Liver (tissue), 9 donors: ENCODE data around the gene RELA. TPM values are rescaled to one million over a fixed set of nuclear protein-coding genes. Genes with fewer than 3 reads are reported as not detected.

Experiments used
- DNase-seq: peaks from one replicate; pipeline ENCODE4 v3.0.0-alpha.2; 2017; ENCODE audit warnings: low spot score
- H3K27ac ChIP-seq, 2 donors: one replicate each; pipeline ENCODE4 v1.7.0; 2013; ENCODE audit warnings: inconsistent platforms in 2 of 2, low read length in 2 of 2, control low read depth in 1 of 2, low read depth in 1 of 2, mild to moderate bottlenecking in 1 of 2
- H3K27me3 ChIP-seq, 4 donors: one replicate each; pipeline versions ENCODE4 v1.6.1 to v1.7.0; 2013; ENCODE audit warnings: low read length in 3 of 4, inconsistent platforms in 1 of 4, mild to moderate bottlenecking in 1 of 4, moderate library complexity in 1 of 4; ENCODE audit not compliant: control insufficient read depth in 4 of 4, insufficient read depth in 4 of 4
- H3K36me3 ChIP-seq, 4 donors: one replicate each; pipeline versions ENCODE4 v1.6.1 to v1.7.0; 2013; ENCODE audit warnings: low read length in 3 of 4, mild to moderate bottlenecking in 3 of 4, low read depth in 1 of 4, moderate library complexity in 1 of 4; ENCODE audit not compliant: control insufficient read depth in 4 of 4, insufficient read depth in 3 of 4
- H3K4me1 ChIP-seq, 4 donors: one replicate each; pipeline versions ENCODE4 v1.6.1 to v1.7.0; 2013; ENCODE audit warnings: low read length in 3 of 4, mild to moderate bottlenecking in 3 of 4, moderate library complexity in 1 of 4; ENCODE audit not compliant: control insufficient read depth in 4 of 4, insufficient read depth in 4 of 4
- H3K4me3 ChIP-seq, 3 donors: one replicate each; pipeline versions ENCODE4 v1.6.1 to v1.7.0; 2013; ENCODE audit warnings: low read length in 3 of 3, control low read depth in 1 of 3, low read depth in 1 of 3, mild to moderate bottlenecking in 1 of 3
- H3K9ac ChIP-seq, 2 donors: one replicate each; pipeline ENCODE4 v1.7.0; 2013; ENCODE audit warnings: low read length in 2 of 2, mild to moderate bottlenecking in 2 of 2, moderate library complexity in 2 of 2, control low read depth in 1 of 2, low read depth in 1 of 2
- H3K9me3 ChIP-seq, 4 donors: one replicate each; pipeline versions ENCODE4 v1.6.1 to v1.7.0; 2013; ENCODE audit warnings: low read length in 3 of 4; ENCODE audit not compliant: control insufficient read depth in 4 of 4
- EGR1 ChIP-seq, 2 donors: IDR thresholded peaks; 2 replicates each; pipeline ENCODE4 v1.6.1; 2016 to 2018; ENCODE audit warnings: antibody characterized with exemption in 2 of 2, low read depth in 2 of 2
- FOXA2 ChIP-seq: IDR thresholded peaks from 2 replicates; pipeline ENCODE4 v1.6.1; 2016; ENCODE audit warnings: antibody characterized with exemption
- GABPA ChIP-seq, 2 donors: IDR thresholded peaks in 1 of 2; conservative IDR thresholded peaks in 1 of 2; 2 replicates each; pipeline ENCODE4 v1.6.1; 2016; ENCODE audit warnings: antibody characterized with exemption in 2 of 2, mild to moderate bottlenecking in 1 of 2, moderate library complexity in 1 of 2
- HNF4A ChIP-seq, 2 donors: conservative IDR thresholded peaks; 2 replicates each; pipeline ENCODE4 v1.6.1; 2016; ENCODE audit warnings: antibody characterized with exemption in 2 of 2, mild to moderate bottlenecking in 2 of 2
- HNF4G ChIP-seq: IDR thresholded peaks from 2 replicates; pipeline ENCODE4 v1.6.1; 2016; ENCODE audit warnings: antibody characterized with exemption
- JUND ChIP-seq, 2 donors: IDR thresholded peaks; 2 replicates each; pipeline ENCODE4 v1.6.1; 2016; ENCODE audit warnings: antibody characterized with exemption in 2 of 2
- MAX ChIP-seq: IDR thresholded peaks from 2 replicates; pipeline ENCODE4 v1.6.1; 2016; ENCODE audit warnings: antibody characterized with exemption
- NR2F2 ChIP-seq: IDR thresholded peaks from 2 replicates; pipeline ENCODE4 v1.6.1; 2016; ENCODE audit warnings: antibody characterized with exemption
- RAD21 ChIP-seq, 2 donors: IDR thresholded peaks; 2 replicates each; pipeline ENCODE4 v1.6.1; 2016; ENCODE audit warnings: antibody characterized with exemption in 2 of 2, mild to moderate bottlenecking in 2 of 2
- RXRA ChIP-seq, 2 donors: IDR thresholded peaks; 2 replicates each; pipeline ENCODE4 v1.6.1; 2017 to 2018; ENCODE audit warnings: antibody characterized with exemption in 2 of 2, mild to moderate bottlenecking in 1 of 2
- SP1 ChIP-seq: IDR thresholded peaks from 2 replicates; pipeline ENCODE4 v1.6.1; 2018; ENCODE audit warnings: antibody characterized with exemption, mild to moderate bottlenecking
- YY1 ChIP-seq: IDR thresholded peaks from 2 replicates; pipeline ENCODE4 v1.6.1; 2016; ENCODE audit warnings: antibody characterized with exemption, mild to moderate bottlenecking
- ZBTB33 ChIP-seq: IDR thresholded peaks from 2 replicates; pipeline ENCODE4 v1.6.1; 2016; ENCODE audit warnings: antibody characterized with exemption
- WGBS: extraction: QIAGEN DNeasy Blood & Tissue Kit; methylation state at CpG from one replicate; pipeline ENCODE4 v1.1.7; 2013; 5-methylcytosine and 5-hydroxymethylcytosine counted together
- polyA plus RNA-seq, 2 donors: library from polyadenylated mRNA; stranded (reverse) in 1 of 2; unstranded in 1 of 2; fragments of 200-250 nt in 1 of 2; fragments of >200 nt in 1 of 2; fragmentation: Nextera tagmentation in 1 of 2; extraction: Ambion mirVana in 1 of 2; gene quantifications; one replicate each; pipeline versions ENCODE4 v1.2.1 to v1.2.3, GENCODE V29; 2013 to 2015
- total RNA-seq, 2 donors: library from RNA; depleted of rRNA; stranded (reverse); fragments of >200 nt; gene quantifications; one replicate each; pipeline ENCODE4 v1.2.3, GENCODE V29; 2014
- TF ChIP-seq, protein P1 (sequence below): IDR thresholded peaks from 2 replicates; pipeline ENCODE4 v1.6.1; 2016; ENCODE audit warnings: antibody characterized with exemption, mild to moderate bottlenecking
- TF ChIP-seq, protein P2 (sequence below): IDR thresholded peaks from 2 replicates; pipeline ENCODE4 v1.6.1; 2016; ENCODE audit warnings: antibody characterized with exemption
- donor health status: healthy.
- donor health status: healthy.
- donor health status: healthy.
- donor health status: healthy.
- donor health status: healthy.

Gene RELA
- total and polyA plus RNA-seq, 4 donors: 11.1 to 30.7 (median 22.0) TPM

- WGBS: 63% methylated on average over 6 of the region's 6 CpGs
- Histone ChIP-seq H3K36me3 (peaks cover 0 to 4% (median 0%) of the 10 kb centered on the region in 4 donors), H3K27ac (no peak overlapping the region), H3K4me3 (no peak overlapping the region), H3K4me1 (peaks cover 3 to 25% (median 14%) of the 10 kb centered on the region in 4 donors), H3K9ac (no peak overlapping the region), H3K27me3 (no peaks in the 10 kb centered on the region), H3K9me3 (no peaks in the 10 kb centered on the region)
- no peak for TF ChIP-seq FOXA2
- TF ChIP-seq RAD21 (IDR thresholded peaks at IDR 0.05): no peak
- TF ChIP-seq, protein P1, sequence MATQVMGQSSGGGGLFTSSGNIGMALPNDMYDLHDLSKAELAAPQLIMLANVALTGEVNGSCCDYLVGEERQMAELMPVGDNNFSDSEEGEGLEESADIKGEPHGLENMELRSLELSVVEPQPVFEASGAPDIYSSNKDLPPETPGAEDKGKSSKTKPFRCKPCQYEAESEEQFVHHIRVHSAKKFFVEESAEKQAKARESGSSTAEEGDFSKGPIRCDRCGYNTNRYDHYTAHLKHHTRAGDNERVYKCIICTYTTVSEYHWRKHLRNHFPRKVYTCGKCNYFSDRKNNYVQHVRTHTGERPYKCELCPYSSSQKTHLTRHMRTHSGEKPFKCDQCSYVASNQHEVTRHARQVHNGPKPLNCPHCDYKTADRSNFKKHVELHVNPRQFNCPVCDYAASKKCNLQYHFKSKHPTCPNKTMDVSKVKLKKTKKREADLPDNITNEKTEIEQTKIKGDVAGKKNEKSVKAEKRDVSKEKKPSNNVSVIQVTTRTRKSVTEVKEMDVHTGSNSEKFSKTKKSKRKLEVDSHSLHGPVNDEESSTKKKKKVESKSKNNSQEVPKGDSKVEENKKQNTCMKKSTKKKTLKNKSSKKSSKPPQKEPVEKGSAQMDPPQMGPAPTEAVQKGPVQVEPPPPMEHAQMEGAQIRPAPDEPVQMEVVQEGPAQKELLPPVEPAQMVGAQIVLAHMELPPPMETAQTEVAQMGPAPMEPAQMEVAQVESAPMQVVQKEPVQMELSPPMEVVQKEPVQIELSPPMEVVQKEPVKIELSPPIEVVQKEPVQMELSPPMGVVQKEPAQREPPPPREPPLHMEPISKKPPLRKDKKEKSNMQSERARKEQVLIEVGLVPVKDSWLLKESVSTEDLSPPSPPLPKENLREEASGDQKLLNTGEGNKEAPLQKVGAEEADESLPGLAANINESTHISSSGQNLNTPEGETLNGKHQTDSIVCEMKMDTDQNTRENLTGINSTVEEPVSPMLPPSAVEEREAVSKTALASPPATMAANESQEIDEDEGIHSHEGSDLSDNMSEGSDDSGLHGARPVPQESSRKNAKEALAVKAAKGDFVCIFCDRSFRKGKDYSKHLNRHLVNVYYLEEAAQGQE: no peak
- TF ChIP-seq HNF4A (conservative IDR thresholded peaks at IDR 0.05): no peak
- TF ChIP-seq RXRA (IDR thresholded peaks at IDR 0.05): no peak
- TF ChIP-seq YY1: no peak
- no peak for TF ChIP-seq JUND (IDR thresholded peaks at IDR 0.05)
- no peak for TF ChIP-seq EGR1 (IDR thresholded peaks at IDR 0.05; ENCODE audit: low read depth in 2 of 2)
- no peak for TF ChIP-seq HNF4G
- no peak for TF ChIP-seq GABPA (IDR thresholded peaks at IDR 0.05 in 1 of 2, conservative IDR thresholded peaks at IDR 0.05 in 1 of 2)
- TF ChIP-seq, protein P2, sequence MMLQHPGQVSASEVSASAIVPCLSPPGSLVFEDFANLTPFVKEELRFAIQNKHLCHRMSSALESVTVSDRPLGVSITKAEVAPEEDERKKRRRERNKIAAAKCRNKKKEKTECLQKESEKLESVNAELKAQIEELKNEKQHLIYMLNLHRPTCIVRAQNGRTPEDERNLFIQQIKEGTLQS: no peak
- no peak for TF ChIP-seq MAX
- DNase-seq: no peak
These were observed 18.7 kb downstream of the RELA start for GRCh38 chr11:65643971-65644370.

- 49% methylated on average over 49 of the region's 49 CpGs for WGBS
- Histone ChIP-seq H3K27ac (no peak overlapping the region), H3K36me3 (peaks cover 0 to 4% (median 0%) of the 10 kb centered on the region in 4 donors), H3K4me3 (no peak overlapping the region), H3K4me1 (peaks cover 7 to 35% (median 20%) of the 10 kb centered on the region in 4 donors), H3K27me3 (no peaks in the 10 kb centered on the region), H3K9me3 (no peaks in the 10 kb centered on the region), H3K9ac (no peak overlapping the region)
- TF ChIP-seq YY1: no peak
- no peak for DNase-seq
These were observed 20.6 kb downstream of the RELA start for GRCh38 chr11:65642014-65642671.

GRCh38 chr11:65641297-65642013 is 21.3 kb downstream of the RELA start:
- H3K4me1 ChIP-seq: peaks cover 2 to 42% (median 26%) of the 10 kb centered on the region in 4 donors
- peak overlapping the region in 2 of 3 donors; percentile 5 to 23 for H3K4me3 ChIP-seq
- peaks cover 0 to 4% (median 1%) of the 10 kb centered on the region in 4 donors for H3K36me3 ChIP-seq
- 78% methylated on average over 16 of the region's 16 CpGs for WGBS
- H3K27ac ChIP-seq: peak overlapping the region; percentile 75 to 86
- no peak for DNase-seq
- H3K9ac ChIP-seq: no peak overlapping the region
- H3K9me3 ChIP-seq: no peaks in the 10 kb centered on the region
- no peaks in the 10 kb centered on the region for H3K27me3 ChIP-seq
- TF ChIP-seq FOXA2: no peak
- no peak for TF ChIP-seq SP1
- TF ChIP-seq NR2F2: no peak
- TF ChIP-seq RXRA (IDR thresholded peaks at IDR 0.05): no peak
- no peak for TF ChIP-seq HNF4A (conservative IDR thresholded peaks at IDR 0.05)
- TF ChIP-seq MAX: no peak
- no peak for TF ChIP-seq HNF4G
- TF ChIP-seq ZBTB33: no peak
- TF ChIP-seq, protein P1: no peak
- TF ChIP-seq EGR1 (IDR thresholded peaks at IDR 0.05; ENCODE audit: low read depth in 2 of 2): no peak
